ENCODE measurements around the gene FOXK1.

Gene FOXK1

GRCh38 chr7:4751398-4751947 lies 69.4 kb downstream of the FOXK1 start:
- Histone ChIP-seq H3K4me3 (ENCODE audit: insufficient read depth, low read depth, low read length) (no peak overlapping the region), H3K4me1 (ENCODE audit: control insufficient read depth, insufficient read depth, low read length) (peaks cover 5% of the 10 kb centered on the region), H3K27me3 (ENCODE audit: control insufficient read depth, insufficient read depth, low read length, poor library complexity, severe bottlenecking) (no peaks in the 10 kb centered on the region), H3K9me3 (ENCODE audit: control insufficient read depth, low read length) (no peaks in the 10 kb centered on the region), H3K36me3 (ENCODE audit: control insufficient read depth, insufficient read depth, low read length) (peaks cover 26% of the 10 kb centered on the region), H3K27ac (ENCODE audit: insufficient read depth, low read depth, low read length, poor library complexity, severe bottlenecking) (no peak overlapping the region)
- WGBS, 2 experiments = 95 to 96% methylated on average over 20 of the region's 20 CpGs

- 58 to 59% methylated on average over 31 of the region's 31 CpGs for WGBS, 2 experiments
- H3K4me3 ChIP-seq (ENCODE audit: insufficient read depth, low read depth, low read length) = no peak overlapping the region
- H3K36me3 ChIP-seq (ENCODE audit: control insufficient read depth, insufficient read depth, low read length) = peaks cover 24% of the 10 kb centered on the region
- H3K9me3 ChIP-seq (ENCODE audit: control insufficient read depth, low read length) = no peaks in the 10 kb centered on the region
- H3K27ac ChIP-seq (ENCODE audit: insufficient read depth, low read depth, low read length, poor library complexity, severe bottlenecking) = no peak overlapping the region
- H3K4me1 ChIP-seq (ENCODE audit: control insufficient read depth, insufficient read depth, low read length) = no peaks in the 10 kb centered on the region
- H3K27me3 ChIP-seq (ENCODE audit: control insufficient read depth, insufficient read depth, low read length, poor library complexity, severe bottlenecking) = no peaks in the 10 kb centered on the region
Measured at GRCh38 chr7:4753598-4754432, 71.7 kb downstream of the FOXK1 start.

- no peak overlapping the region for H3K27ac ChIP-seq (ENCODE audit: insufficient read depth, low read depth, low read length, poor library complexity, severe bottlenecking)
- H3K27me3 ChIP-seq (ENCODE audit: control insufficient read depth, insufficient read depth, low read length, poor library complexity, severe bottlenecking) = no peaks in the 10 kb centered on the region
- peaks cover 24% of the 10 kb centered on the region for H3K36me3 ChIP-seq (ENCODE audit: control insufficient read depth, insufficient read depth, low read length)
- 95 to 96% methylated on average over 36 of the region's 36 CpGs for WGBS, 2 experiments
- no peaks in the 10 kb centered on the region for H3K4me1 ChIP-seq (ENCODE audit: control insufficient read depth, insufficient read depth, low read length)
- H3K9me3 ChIP-seq (ENCODE audit: control insufficient read depth, low read length) = no peaks in the 10 kb centered on the region
- no peak overlapping the region for H3K4me3 ChIP-seq (ENCODE audit: insufficient read depth, low read depth, low read length)
Measured at GRCh38 chr7:4754433-4755010, 72.4 kb downstream of the FOXK1 start.

GRCh38 chr7:4755045-4755444 lies 73.0 kb downstream of the FOXK1 start:
- H3K27ac ChIP-seq (ENCODE audit: insufficient read depth, low read depth, low read length, poor library complexity, severe bottlenecking) = no peak overlapping the region
- peaks cover 26% of the 10 kb centered on the region for H3K36me3 ChIP-seq (ENCODE audit: control insufficient read depth, insufficient read depth, low read length)
- WGBS, 2 experiments = 96% methylated on average over 24 of the region's 24 CpGs
- no peaks in the 10 kb centered on the region for H3K9me3 ChIP-seq (ENCODE audit: control insufficient read depth, low read length)
- H3K4me1 ChIP-seq (ENCODE audit: control insufficient read depth, insufficient read depth, low read length) = no peaks in the 10 kb centered on the region
- H3K4me3 ChIP-seq (ENCODE audit: insufficient read depth, low read depth, low read length) = no peak overlapping the region
- no peaks in the 10 kb centered on the region for H3K27me3 ChIP-seq (ENCODE audit: control insufficient read depth, insufficient read depth, low read length, poor library complexity, severe bottlenecking)

GRCh38 chr7:4758111-4758510 lies 76.0 kb downstream of the FOXK1 start:
- 95 to 96% methylated on average over 19 of the region's 19 CpGs for whole genome bisulfite sequencing, 2 experiments
- peaks cover 50% of the 10 kb centered on the region for H3K36me3 ChIP-seq (ENCODE audit: control insufficient read depth, insufficient read depth, low read length)

GRCh38 chr7:4758791-4759190 lies 76.7 kb downstream of the FOXK1 start:
- H3K4me1 ChIP-seq (ENCODE audit: control insufficient read depth, insufficient read depth, low read length) = no peaks in the 10 kb centered on the region
- H3K4me3 ChIP-seq (ENCODE audit: insufficient read depth, low read depth, low read length) = no peak overlapping the region
- no peaks in the 10 kb centered on the region for H3K9me3 ChIP-seq (ENCODE audit: control insufficient read depth, low read length)
- no peaks in the 10 kb centered on the region for H3K27me3 ChIP-seq (ENCODE audit: control insufficient read depth, insufficient read depth, low read length, poor library complexity, severe bottlenecking)
- peaks cover 57% of the 10 kb centered on the region for H3K36me3 ChIP-seq (ENCODE audit: control insufficient read depth, insufficient read depth, low read length)
- H3K27ac ChIP-seq (ENCODE audit: insufficient read depth, low read depth, low read length, poor library complexity, severe bottlenecking) = no peak overlapping the region
- 94 to 95% methylated on average over 29 of the region's 29 CpGs for WGBS, 2 experiments

More at GRCh38 chr7:4758111-4758510, 76.0 kb downstream of the FOXK1 start:
- no peaks in the 10 kb centered on the region for H3K27me3 ChIP-seq (ENCODE audit: control insufficient read depth, insufficient read depth, low read length, poor library complexity, severe bottlenecking)
- H3K9me3 ChIP-seq (ENCODE audit: control insufficient read depth, low read length) = no peaks in the 10 kb centered on the region
- H3K4me3 ChIP-seq (ENCODE audit: insufficient read depth, low read depth, low read length) = no peak overlapping the region
- no peaks in the 10 kb centered on the region for H3K4me1 ChIP-seq (ENCODE audit: control insufficient read depth, insufficient read depth, low read length)
- H3K27ac ChIP-seq (ENCODE audit: insufficient read depth, low read depth, low read length, poor library complexity, severe bottlenecking) = no peak overlapping the region

- Histone ChIP-seq H3K36me3 (ENCODE audit: control insufficient read depth, insufficient read depth, low read length) (peaks cover 58% of the 10 kb centered on the region), H3K27ac (ENCODE audit: insufficient read depth, low read depth, low read length, poor library complexity, severe bottlenecking) (no peak overlapping the region), H3K4me1 (ENCODE audit: control insufficient read depth, insufficient read depth, low read length) (no peaks in the 10 kb centered on the region), H3K9me3 (ENCODE audit: control insufficient read depth, low read length) (no peaks in the 10 kb centered on the region), H3K4me3 (ENCODE audit: insufficient read depth, low read depth, low read length) (no peak overlapping the region), H3K27me3 (ENCODE audit: control insufficient read depth, insufficient read depth, low read length, poor library complexity, severe bottlenecking) (no peaks in the 10 kb centered on the region)
- WGBS, 2 experiments = 96 to 97% methylated on average over 40 of the region's 40 CpGs
Measured at GRCh38 chr7:4759211-4759610, 77.1 kb downstream of the FOXK1 start.

GRCh38 chr7:4760952-4761351 lies 78.9 kb downstream of the FOXK1 start:
- WGBS, 2 experiments = 96 to 97% methylated on average over 26 of the region's 26 CpGs
- H3K36me3 ChIP-seq (ENCODE audit: control insufficient read depth, insufficient read depth, low read length) = peaks cover 45% of the 10 kb centered on the region
- H3K9me3 ChIP-seq (ENCODE audit: control insufficient read depth, low read length) = no peaks in the 10 kb centered on the region
- no peaks in the 10 kb centered on the region for H3K4me1 ChIP-seq (ENCODE audit: control insufficient read depth, insufficient read depth, low read length)
- no peaks in the 10 kb centered on the region for H3K27me3 ChIP-seq (ENCODE audit: control insufficient read depth, insufficient read depth, low read length, poor library complexity, severe bottlenecking)
- H3K4me3 ChIP-seq (ENCODE audit: insufficient read depth, low read depth, low read length) = no peak overlapping the region
- H3K27ac ChIP-seq (ENCODE audit: insufficient read depth, low read depth, low read length, poor library complexity, severe bottlenecking) = no peak overlapping the region

GRCh38 chr7:4762121-4763055 lies 80.3 kb downstream of the FOXK1 start:
- Histone ChIP-seq H3K9me3 (ENCODE audit: control insufficient read depth, low read length) (no peaks in the 10 kb centered on the region), H3K27ac (ENCODE audit: insufficient read depth, low read depth, low read length, poor library complexity, severe bottlenecking) (no peak overlapping the region), H3K27me3 (ENCODE audit: control insufficient read depth, insufficient read depth, low read length, poor library complexity, severe bottlenecking) (no peaks in the 10 kb centered on the region), H3K36me3 (ENCODE audit: control insufficient read depth, insufficient read depth, low read length) (peaks cover 35% of the 10 kb centered on the region), H3K4me3 (ENCODE audit: insufficient read depth, low read depth, low read length) (no peak overlapping the region), H3K4me1 (ENCODE audit: control insufficient read depth, insufficient read depth, low read length) (no peaks in the 10 kb centered on the region)
- WGBS, 2 experiments = 95 to 97% methylated on average over 54 of the region's 54 CpGs

All from ectodermal cell (in vitro differentiated cells).